K562 (cell line): ENCODE measurements around the gene PPDPF. TPM values are rescaled to one million over a fixed set of nuclear protein-coding genes. Genes with fewer than 3 reads are reported as not detected.
A peak's percentile ranks its signal among the peaks of the same experiment; 100 is the strongest.

ENCODE experiments used
- CREB1 ChIP-seq, 2 experiments: sonication (generic) in 1 of 2; formaldehyde crosslinking in 1 of 2; IDR thresholded peaks; 2 replicates each; pipeline versions ENCODE4 v1.6.1 to v1.8.0; 2012 to 2022; ENCODE audit warnings: inconsistent platforms in 1 of 2, mild to moderate bottlenecking in 1 of 2, missing genetic modification reagents in 1 of 2, moderate library complexity in 1 of 2
- SAFB ChIP-seq: fragments of 200-400 bp; formaldehyde crosslinking; IDR thresholded peaks from 2 replicates; pipeline ENCODE4 v1.6.1; 2017; ENCODE audit warnings: low read depth, low read length, borderline replicate concordance
- ZNF436 ChIP-seq: fragments of 250-450, 450-650 bp; sonication (Bioruptor Pico); formaldehyde crosslinking; IDR thresholded peaks from 2 replicates; pipeline ENCODE4 v1.7.0; 2020; ENCODE audit warnings: mild to moderate bottlenecking
- polyA plus RNA-seq, 8 experiments: library from polyadenylated mRNA; depleted of rRNA in 4 of 8; stranded (reverse) in 5 of 8; unstranded in 3 of 8; fragments of >200 nt; fragmentation: Nextera tagmentation in 2 of 8; fragmentation: Illumina TruSeq in 1 of 8; extraction: Ambion mirVana in 2 of 8; extraction: Trizol in 1 of 8; gene quantifications; 2 replicates each; pipeline versions ENCODE4 v1.2.1 to v1.2.3, GENCODE V29; 2011 to 2014; ENCODE audit warnings: inconsistent platforms in 1 of 8, missing spikeins in 1 of 8
- total RNA-seq, 7 experiments: library from RNA; depleted of rRNA in 6 of 7; stranded (reverse); fragments of >200 nt in 6 of 7; fragmentation: Illumina TruSeq in 2 of 7; extraction: Trizol in 2 of 7; gene quantifications; 2 replicates each; pipeline versions ENCODE4 v1.2.1 to v1.2.3, GENCODE V29; 2011 to 2021; ENCODE audit warnings: low replicate concordance in 1 of 7
- TF ChIP-seq, protein P1 (sequence below): sonication (generic); formaldehyde crosslinking; IDR thresholded peaks from 2 replicates; pipeline ENCODE4 v1.8.0; 2022; ENCODE audit warnings: mild to moderate bottlenecking, missing genetic modification reagents
- TF ChIP-seq, protein P2 (sequence below): fragments of 250-450 bp; sonication (Bioruptor Pico); IDR thresholded peaks from 2 replicates; pipeline ENCODE4 v1.8.0; 2021; ENCODE audit warnings: mild to moderate bottlenecking, moderate library complexity
- TF ChIP-seq, protein P3 (sequence below): fragments of 450-650 bp; formaldehyde crosslinking; IDR thresholded peaks from 2 replicates; pipeline ENCODE4 v1.4.0; 2020; ENCODE audit warnings: mild to moderate bottlenecking, moderate library complexity
- TF ChIP-seq, protein P4 (sequence below): fragments of 450-650 bp; IDR thresholded peaks from 2 replicates; pipeline ENCODE4 v1.6.1; 2016; ENCODE audit warnings: mild to moderate bottlenecking, moderate library complexity
- TF ChIP-seq, protein P5 (sequence below): sonication (generic); IDR thresholded peaks from 2 replicates; pipeline ENCODE4 v1.6.1; 2016

PPDPF gene
- total and polyA plus RNA-seq, 9 of the 15 experiments (the other 6 are each of a cell fraction or from before 2014, with no cell fraction given) = 0.77 to 233 (median 10.5) TPM

DNA sequence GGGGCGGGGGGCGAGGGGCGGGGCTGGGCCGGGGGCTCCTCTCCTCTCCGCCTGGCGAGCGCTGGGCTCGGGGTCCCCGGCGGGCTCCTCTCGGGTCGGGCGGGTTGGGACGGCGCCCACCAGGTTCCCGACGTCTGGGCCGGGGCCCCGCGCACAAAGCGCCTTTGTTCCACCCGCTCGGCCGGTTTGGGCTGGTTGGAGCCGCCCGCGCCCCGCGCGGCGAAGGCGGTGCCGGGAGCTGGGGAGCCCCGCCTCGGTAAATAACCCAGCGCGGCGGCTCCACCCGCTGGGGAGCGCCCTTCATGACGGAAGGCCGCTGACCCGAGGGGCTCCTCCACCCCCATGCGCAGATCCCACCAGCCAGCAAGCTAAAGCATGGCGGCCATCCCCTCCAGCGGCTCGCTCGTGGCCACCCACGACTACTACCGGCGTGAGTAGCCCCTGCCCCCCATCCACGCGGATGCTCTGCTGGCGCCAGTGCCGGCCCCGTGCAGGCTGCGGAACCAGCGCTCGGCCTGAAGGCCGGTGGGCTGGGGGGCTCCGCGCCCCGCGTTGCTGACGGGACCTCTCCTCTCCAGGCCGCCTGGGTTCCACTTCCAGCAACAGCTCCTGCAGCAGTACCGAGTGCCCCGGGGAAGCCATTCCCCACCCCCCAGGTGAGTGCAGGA is 503 bp downstream of the PPDPF start (continued):
- TF ChIP-seq, protein P1, sequence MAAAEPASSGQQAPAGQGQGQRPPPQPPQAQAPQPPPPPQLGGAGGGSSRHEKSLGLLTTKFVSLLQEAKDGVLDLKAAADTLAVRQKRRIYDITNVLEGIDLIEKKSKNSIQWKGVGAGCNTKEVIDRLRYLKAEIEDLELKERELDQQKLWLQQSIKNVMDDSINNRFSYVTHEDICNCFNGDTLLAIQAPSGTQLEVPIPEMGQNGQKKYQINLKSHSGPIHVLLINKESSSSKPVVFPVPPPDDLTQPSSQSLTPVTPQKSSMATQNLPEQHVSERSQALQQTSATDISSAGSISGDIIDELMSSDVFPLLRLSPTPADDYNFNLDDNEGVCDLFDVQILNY (CRISPR knock-in tag) = no peak
- TF ChIP-seq SAFB = peak; percentile 65; the same call in 1 of the 2 replicates
- no peak for TF ChIP-seq ZNF436 (CRISPR knock-in tag)
- TF ChIP-seq CREB1 (IDR thresholded peaks at IDR 0.05) = no peak
- TF ChIP-seq CREB1 (CRISPR knock-in tag; IDR thresholded peaks at IDR 0.05) = no peak
- TF ChIP-seq, protein P2, sequence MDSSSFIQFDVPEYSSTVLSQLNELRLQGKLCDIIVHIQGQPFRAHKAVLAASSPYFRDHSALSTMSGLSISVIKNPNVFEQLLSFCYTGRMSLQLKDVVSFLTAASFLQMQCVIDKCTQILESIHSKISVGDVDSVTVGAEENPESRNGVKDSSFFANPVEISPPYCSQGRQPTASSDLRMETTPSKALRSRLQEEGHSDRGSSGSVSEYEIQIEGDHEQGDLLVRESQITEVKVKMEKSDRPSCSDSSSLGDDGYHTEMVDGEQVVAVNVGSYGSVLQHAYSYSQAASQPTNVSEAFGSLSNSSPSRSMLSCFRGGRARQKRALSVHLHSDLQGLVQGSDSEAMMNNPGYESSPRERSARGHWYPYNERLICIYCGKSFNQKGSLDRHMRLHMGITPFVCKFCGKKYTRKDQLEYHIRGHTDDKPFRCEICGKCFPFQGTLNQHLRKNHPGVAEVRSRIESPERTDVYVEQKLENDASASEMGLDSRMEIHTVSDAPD (CRISPR knock-in tag) = no peak
- TF ChIP-seq, protein P3, sequence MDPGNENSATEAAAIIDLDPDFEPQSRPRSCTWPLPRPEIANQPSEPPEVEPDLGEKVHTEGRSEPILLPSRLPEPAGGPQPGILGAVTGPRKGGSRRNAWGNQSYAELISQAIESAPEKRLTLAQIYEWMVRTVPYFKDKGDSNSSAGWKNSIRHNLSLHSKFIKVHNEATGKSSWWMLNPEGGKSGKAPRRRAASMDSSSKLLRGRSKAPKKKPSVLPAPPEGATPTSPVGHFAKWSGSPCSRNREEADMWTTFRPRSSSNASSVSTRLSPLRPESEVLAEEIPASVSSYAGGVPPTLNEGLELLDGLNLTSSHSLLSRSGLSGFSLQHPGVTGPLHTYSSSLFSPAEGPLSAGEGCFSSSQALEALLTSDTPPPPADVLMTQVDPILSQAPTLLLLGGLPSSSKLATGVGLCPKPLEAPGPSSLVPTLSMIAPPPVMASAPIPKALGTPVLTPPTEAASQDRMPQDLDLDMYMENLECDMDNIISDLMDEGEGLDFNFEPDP = no peak
- TF ChIP-seq, protein P4, sequence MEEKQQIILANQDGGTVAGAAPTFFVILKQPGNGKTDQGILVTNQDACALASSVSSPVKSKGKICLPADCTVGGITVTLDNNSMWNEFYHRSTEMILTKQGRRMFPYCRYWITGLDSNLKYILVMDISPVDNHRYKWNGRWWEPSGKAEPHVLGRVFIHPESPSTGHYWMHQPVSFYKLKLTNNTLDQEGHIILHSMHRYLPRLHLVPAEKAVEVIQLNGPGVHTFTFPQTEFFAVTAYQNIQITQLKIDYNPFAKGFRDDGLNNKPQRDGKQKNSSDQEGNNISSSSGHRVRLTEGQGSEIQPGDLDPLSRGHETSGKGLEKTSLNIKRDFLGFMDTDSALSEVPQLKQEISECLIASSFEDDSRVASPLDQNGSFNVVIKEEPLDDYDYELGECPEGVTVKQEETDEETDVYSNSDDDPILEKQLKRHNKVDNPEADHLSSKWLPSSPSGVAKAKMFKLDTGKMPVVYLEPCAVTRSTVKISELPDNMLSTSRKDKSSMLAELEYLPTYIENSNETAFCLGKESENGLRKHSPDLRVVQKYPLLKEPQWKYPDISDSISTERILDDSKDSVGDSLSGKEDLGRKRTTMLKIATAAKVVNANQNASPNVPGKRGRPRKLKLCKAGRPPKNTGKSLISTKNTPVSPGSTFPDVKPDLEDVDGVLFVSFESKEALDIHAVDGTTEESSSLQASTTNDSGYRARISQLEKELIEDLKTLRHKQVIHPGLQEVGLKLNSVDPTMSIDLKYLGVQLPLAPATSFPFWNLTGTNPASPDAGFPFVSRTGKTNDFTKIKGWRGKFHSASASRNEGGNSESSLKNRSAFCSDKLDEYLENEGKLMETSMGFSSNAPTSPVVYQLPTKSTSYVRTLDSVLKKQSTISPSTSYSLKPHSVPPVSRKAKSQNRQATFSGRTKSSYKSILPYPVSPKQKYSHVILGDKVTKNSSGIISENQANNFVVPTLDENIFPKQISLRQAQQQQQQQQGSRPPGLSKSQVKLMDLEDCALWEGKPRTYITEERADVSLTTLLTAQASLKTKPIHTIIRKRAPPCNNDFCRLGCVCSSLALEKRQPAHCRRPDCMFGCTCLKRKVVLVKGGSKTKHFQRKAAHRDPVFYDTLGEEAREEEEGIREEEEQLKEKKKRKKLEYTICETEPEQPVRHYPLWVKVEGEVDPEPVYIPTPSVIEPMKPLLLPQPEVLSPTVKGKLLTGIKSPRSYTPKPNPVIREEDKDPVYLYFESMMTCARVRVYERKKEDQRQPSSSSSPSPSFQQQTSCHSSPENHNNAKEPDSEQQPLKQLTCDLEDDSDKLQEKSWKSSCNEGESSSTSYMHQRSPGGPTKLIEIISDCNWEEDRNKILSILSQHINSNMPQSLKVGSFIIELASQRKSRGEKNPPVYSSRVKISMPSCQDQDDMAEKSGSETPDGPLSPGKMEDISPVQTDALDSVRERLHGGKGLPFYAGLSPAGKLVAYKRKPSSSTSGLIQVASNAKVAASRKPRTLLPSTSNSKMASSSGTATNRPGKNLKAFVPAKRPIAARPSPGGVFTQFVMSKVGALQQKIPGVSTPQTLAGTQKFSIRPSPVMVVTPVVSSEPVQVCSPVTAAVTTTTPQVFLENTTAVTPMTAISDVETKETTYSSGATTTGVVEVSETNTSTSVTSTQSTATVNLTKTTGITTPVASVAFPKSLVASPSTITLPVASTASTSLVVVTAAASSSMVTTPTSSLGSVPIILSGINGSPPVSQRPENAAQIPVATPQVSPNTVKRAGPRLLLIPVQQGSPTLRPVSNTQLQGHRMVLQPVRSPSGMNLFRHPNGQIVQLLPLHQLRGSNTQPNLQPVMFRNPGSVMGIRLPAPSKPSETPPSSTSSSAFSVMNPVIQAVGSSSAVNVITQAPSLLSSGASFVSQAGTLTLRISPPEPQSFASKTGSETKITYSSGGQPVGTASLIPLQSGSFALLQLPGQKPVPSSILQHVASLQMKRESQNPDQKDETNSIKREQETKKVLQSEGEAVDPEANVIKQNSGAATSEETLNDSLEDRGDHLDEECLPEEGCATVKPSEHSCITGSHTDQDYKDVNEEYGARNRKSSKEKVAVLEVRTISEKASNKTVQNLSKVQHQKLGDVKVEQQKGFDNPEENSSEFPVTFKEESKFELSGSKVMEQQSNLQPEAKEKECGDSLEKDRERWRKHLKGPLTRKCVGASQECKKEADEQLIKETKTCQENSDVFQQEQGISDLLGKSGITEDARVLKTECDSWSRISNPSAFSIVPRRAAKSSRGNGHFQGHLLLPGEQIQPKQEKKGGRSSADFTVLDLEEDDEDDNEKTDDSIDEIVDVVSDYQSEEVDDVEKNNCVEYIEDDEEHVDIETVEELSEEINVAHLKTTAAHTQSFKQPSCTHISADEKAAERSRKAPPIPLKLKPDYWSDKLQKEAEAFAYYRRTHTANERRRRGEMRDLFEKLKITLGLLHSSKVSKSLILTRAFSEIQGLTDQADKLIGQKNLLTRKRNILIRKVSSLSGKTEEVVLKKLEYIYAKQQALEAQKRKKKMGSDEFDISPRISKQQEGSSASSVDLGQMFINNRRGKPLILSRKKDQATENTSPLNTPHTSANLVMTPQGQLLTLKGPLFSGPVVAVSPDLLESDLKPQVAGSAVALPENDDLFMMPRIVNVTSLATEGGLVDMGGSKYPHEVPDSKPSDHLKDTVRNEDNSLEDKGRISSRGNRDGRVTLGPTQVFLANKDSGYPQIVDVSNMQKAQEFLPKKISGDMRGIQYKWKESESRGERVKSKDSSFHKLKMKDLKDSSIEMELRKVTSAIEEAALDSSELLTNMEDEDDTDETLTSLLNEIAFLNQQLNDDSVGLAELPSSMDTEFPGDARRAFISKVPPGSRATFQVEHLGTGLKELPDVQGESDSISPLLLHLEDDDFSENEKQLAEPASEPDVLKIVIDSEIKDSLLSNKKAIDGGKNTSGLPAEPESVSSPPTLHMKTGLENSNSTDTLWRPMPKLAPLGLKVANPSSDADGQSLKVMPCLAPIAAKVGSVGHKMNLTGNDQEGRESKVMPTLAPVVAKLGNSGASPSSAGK = no peak
- TF ChIP-seq, protein P5, sequence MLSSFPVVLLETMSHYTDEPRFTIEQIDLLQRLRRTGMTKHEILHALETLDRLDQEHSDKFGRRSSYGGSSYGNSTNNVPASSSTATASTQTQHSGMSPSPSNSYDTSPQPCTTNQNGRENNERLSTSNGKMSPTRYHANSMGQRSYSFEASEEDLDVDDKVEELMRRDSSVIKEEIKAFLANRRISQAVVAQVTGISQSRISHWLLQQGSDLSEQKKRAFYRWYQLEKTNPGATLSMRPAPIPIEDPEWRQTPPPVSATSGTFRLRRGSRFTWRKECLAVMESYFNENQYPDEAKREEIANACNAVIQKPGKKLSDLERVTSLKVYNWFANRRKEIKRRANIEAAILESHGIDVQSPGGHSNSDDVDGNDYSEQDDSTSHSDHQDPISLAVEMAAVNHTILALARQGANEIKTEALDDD = no peak
